ENCODE measurements around the gene HNMT.

The HNMT gene

GRCh38 chr2:138000009-138000408 lies 35.7 kb downstream of the HNMT start:
- Histone ChIP-seq H3K9ac (ENCODE audit: low read depth, low read length, poor library complexity, severe bottlenecking) (no peak overlapping the region), H2AFZ (ENCODE audit: low read length) (no peak overlapping the region), H3K9me3 (ENCODE audit: insufficient read depth, low read depth, low read length) (no peaks in the 10 kb centered on the region), H3K36me3 (ENCODE audit: insufficient read depth, low read length) (no peaks in the 10 kb centered on the region), H3K4me2 (ENCODE audit: low read depth, low read length, poor library complexity, severe bottlenecking) (no peak overlapping the region), H3K27me3 (ENCODE audit: insufficient read depth, low read length, poor library complexity, severe bottlenecking) (no peaks in the 10 kb centered on the region), H3F3A (ENCODE audit: low read depth) (no peaks in the 10 kb centered on the region), H3K79me2 (ENCODE audit: insufficient read depth, low read length) (no peaks in the 10 kb centered on the region), H4K20me1 (ENCODE audit: insufficient read depth, low read length, poor library complexity, severe bottlenecking) (no peaks in the 10 kb centered on the region), H3K4me3 (ENCODE audit: low read length, poor library complexity, severe bottlenecking) (no peak overlapping the region), H3K9me2 (replicated peaks; ENCODE audit: low read depth, low read length) (no peaks in the 10 kb centered on the region), H3K4me1 (ENCODE audit: insufficient read depth, low read length, poor library complexity, severe bottlenecking) (no peaks in the 10 kb centered on the region)
- no peak for TF ChIP-seq EZH2phosphoT487 (IDR thresholded peaks at IDR 0.05; ENCODE audit: borderline replicate concordance)
- TF ChIP-seq, protein P1, sequence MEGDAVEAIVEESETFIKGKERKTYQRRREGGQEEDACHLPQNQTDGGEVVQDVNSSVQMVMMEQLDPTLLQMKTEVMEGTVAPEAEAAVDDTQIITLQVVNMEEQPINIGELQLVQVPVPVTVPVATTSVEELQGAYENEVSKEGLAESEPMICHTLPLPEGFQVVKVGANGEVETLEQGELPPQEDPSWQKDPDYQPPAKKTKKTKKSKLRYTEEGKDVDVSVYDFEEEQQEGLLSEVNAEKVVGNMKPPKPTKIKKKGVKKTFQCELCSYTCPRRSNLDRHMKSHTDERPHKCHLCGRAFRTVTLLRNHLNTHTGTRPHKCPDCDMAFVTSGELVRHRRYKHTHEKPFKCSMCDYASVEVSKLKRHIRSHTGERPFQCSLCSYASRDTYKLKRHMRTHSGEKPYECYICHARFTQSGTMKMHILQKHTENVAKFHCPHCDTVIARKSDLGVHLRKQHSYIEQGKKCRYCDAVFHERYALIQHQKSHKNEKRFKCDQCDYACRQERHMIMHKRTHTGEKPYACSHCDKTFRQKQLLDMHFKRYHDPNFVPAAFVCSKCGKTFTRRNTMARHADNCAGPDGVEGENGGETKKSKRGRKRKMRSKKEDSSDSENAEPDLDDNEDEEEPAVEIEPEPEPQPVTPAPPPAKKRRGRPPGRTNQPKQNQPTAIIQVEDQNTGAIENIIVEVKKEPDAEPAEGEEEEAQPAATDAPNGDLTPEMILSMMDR (conservative IDR thresholded peaks at IDR 0.05; ENCODE audit: low read length) = no peak

- H4K20me1 ChIP-seq (ENCODE audit: insufficient read depth, low read length, poor library complexity, severe bottlenecking) = no peaks in the 10 kb centered on the region
- H3K36me3 ChIP-seq (ENCODE audit: insufficient read depth, low read length) = no peaks in the 10 kb centered on the region
- no peaks in the 10 kb centered on the region for H3K4me1 ChIP-seq (ENCODE audit: insufficient read depth, low read length, poor library complexity, severe bottlenecking)
- no peaks in the 10 kb centered on the region for H3K27me3 ChIP-seq (ENCODE audit: insufficient read depth, low read length, poor library complexity, severe bottlenecking)
- H3F3A ChIP-seq (ENCODE audit: low read depth) = no peaks in the 10 kb centered on the region
- H3K4me2 ChIP-seq (ENCODE audit: low read depth, low read length, poor library complexity, severe bottlenecking) = no peak overlapping the region
- no peak for TF ChIP-seq EZH2phosphoT487 (IDR thresholded peaks at IDR 0.05; ENCODE audit: borderline replicate concordance)
- TF ChIP-seq, protein P1 (conservative IDR thresholded peaks at IDR 0.05; ENCODE audit: low read length) = no peak
- H3K9me3 ChIP-seq (ENCODE audit: insufficient read depth, low read depth, low read length) = no peaks in the 10 kb centered on the region
- no peak overlapping the region for H3K9ac ChIP-seq (ENCODE audit: low read depth, low read length, poor library complexity, severe bottlenecking)
- H3K79me2 ChIP-seq (ENCODE audit: insufficient read depth, low read length) = no peaks in the 10 kb centered on the region
- H3K4me3 ChIP-seq (ENCODE audit: low read length, poor library complexity, severe bottlenecking) = no peak overlapping the region
- H3K9me2 ChIP-seq (replicated peaks; ENCODE audit: low read depth, low read length) = no peaks in the 10 kb centered on the region
- H2AFZ ChIP-seq (ENCODE audit: low read length) = no peak overlapping the region
These were observed 36.5 kb downstream of the HNMT start for GRCh38 chr2:138000796-138001195.

DNA sequence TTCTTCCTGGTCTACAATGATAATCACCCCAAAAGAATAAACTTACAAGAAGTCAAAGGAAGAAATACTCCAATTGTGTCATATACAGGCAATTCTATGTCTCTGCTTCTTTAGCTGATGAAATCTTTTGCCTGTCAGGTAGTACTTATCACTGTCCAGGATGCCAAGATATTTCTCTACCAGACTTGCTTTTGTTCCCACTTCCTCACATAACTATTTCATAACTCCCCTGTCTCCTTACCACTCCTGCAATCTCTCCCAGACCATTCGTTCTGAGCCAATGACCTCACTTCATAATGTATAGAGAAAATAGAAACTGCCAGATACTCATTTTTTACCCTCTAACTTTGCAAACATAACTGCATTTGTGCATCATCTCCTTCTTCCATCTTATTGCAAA lies 39.1 kb downstream of the HNMT start:
- Histone ChIP-seq H3F3A (ENCODE audit: low read depth) (no peaks in the 10 kb centered on the region), H2AFZ (ENCODE audit: low read length) (no peak overlapping the region), H3K9me2 (replicated peaks; ENCODE audit: low read depth, low read length) (no peaks in the 10 kb centered on the region), H3K79me2 (ENCODE audit: insufficient read depth, low read length) (no peaks in the 10 kb centered on the region), H3K4me3 (ENCODE audit: low read length, poor library complexity, severe bottlenecking) (no peak overlapping the region), H3K9ac (ENCODE audit: low read depth, low read length, poor library complexity, severe bottlenecking) (no peak overlapping the region), H4K20me1 (ENCODE audit: insufficient read depth, low read length, poor library complexity, severe bottlenecking) (no peaks in the 10 kb centered on the region), H3K4me1 (ENCODE audit: insufficient read depth, low read length, poor library complexity, severe bottlenecking) (no peaks in the 10 kb centered on the region), H3K36me3 (ENCODE audit: insufficient read depth, low read length) (no peaks in the 10 kb centered on the region), H3K4me2 (ENCODE audit: low read depth, low read length, poor library complexity, severe bottlenecking) (no peak overlapping the region), H3K9me3 (ENCODE audit: insufficient read depth, low read depth, low read length) (no peaks in the 10 kb centered on the region), H3K27me3 (ENCODE audit: insufficient read depth, low read length, poor library complexity, severe bottlenecking) (no peaks in the 10 kb centered on the region)
- TF ChIP-seq EZH2phosphoT487 (IDR thresholded peaks at IDR 0.05; ENCODE audit: borderline replicate concordance) = no peak
- TF ChIP-seq, protein P1 (conservative IDR thresholded peaks at IDR 0.05; ENCODE audit: low read length) = no peak

All from Loucy (cell line).